KMS-11 (cell line): ENCODE results near the gene CFB.

Experiments used
- H2AFZ ChIP-seq: fragments of 200-600 bp; sonication (generic); 2 replicates; pipeline ENCODE4 v1.6.1; 2016; ENCODE audit warnings: antibody characterized with exemption, mixed run types, low read depth
- H3K27ac ChIP-seq: fragments of 200-600 bp; sonication (generic); 2 replicates; pipeline ENCODE4 v1.6.1; 2016; ENCODE audit warnings: mild to moderate bottlenecking, mixed run types
- H3K27me3 ChIP-seq: fragments of 200-600 bp; sonication (generic); 2 replicates; pipeline ENCODE4 v1.6.1; 2017; ENCODE audit warnings: mild to moderate bottlenecking, low read depth, mixed run types, moderate library complexity; ENCODE audit not compliant: insufficient read depth
- H3K36me3 ChIP-seq: fragments of 200-600 bp; sonication (generic); 2 replicates; pipeline ENCODE4 v1.6.1; 2017; ENCODE audit warnings: mild to moderate bottlenecking, mixed run types; ENCODE audit not compliant: insufficient read depth
- H3K4me1 ChIP-seq: fragments of 200-600 bp; sonication (generic); 2 replicates; pipeline ENCODE4 v1.6.1; 2016; ENCODE audit warnings: mild to moderate bottlenecking, low read depth, mixed run types; ENCODE audit not compliant: poor library complexity, severe bottlenecking
- H3K4me2 ChIP-seq: fragments of 200-600 bp; sonication (generic); 2 replicates; pipeline ENCODE4 v1.7.0; 2016; ENCODE audit warnings: mild to moderate bottlenecking, mixed run types
- H3K4me3 ChIP-seq: fragments of 200-600 bp; sonication (generic); IDR thresholded peaks from 2 replicates; pipeline ENCODE4 v1.6.1; 2017; ENCODE audit warnings: low read depth, low read length, mixed read lengths; ENCODE audit not compliant: insufficient read depth
- H3K79me2 ChIP-seq: fragments of 200-600 bp; sonication (generic); 2 replicates; pipeline ENCODE4 v1.6.1; 2016; ENCODE audit warnings: low read depth, mixed run types; ENCODE audit not compliant: insufficient read depth
- H3K9ac ChIP-seq: fragments of 200-600 bp; sonication (generic); 2 replicates; pipeline ENCODE4 v1.6.1; 2016; ENCODE audit warnings: mild to moderate bottlenecking, mixed run types
- H4K20me1 ChIP-seq: fragments of 200-600 bp; sonication (generic); 2 replicates; pipeline ENCODE4 v1.6.1; 2016; ENCODE audit warnings: mild to moderate bottlenecking, mixed run types; ENCODE audit not compliant: insufficient read depth
- TF ChIP-seq, protein P1 (sequence below): fragments of 200-600 bp; sonication (generic); conservative IDR thresholded peaks from 2 replicates; pipeline ENCODE4 v1.6.1; 2017; ENCODE audit warnings: low read depth, mild to moderate bottlenecking, antibody characterized with exemption, low read length, moderate library complexity, mixed read lengths

The CFB gene

DNA sequence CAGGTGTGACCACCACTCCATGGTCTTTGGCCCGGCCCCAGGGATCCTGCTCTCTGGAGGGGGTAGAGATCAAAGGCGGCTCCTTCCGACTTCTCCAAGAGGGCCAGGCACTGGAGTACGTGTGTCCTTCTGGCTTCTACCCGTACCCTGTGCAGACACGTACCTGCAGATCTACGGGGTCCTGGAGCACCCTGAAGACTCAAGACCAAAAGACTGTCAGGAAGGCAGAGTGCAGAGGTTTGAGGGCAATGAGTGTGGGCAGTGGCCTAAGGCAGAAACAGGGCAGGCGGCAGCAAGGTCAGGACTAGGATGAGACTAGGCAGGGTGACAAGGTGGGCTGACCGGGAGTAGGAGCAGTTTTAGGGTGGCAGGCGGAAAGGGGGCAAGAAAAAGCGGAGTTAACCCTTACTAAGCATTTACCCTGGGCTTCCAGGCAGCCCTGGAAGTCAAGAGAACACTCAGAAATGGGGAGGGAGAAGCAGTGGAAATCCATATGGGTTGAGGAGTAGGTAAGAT, 533 bp downstream of the CFB start:
- TF ChIP-seq, protein P1, sequence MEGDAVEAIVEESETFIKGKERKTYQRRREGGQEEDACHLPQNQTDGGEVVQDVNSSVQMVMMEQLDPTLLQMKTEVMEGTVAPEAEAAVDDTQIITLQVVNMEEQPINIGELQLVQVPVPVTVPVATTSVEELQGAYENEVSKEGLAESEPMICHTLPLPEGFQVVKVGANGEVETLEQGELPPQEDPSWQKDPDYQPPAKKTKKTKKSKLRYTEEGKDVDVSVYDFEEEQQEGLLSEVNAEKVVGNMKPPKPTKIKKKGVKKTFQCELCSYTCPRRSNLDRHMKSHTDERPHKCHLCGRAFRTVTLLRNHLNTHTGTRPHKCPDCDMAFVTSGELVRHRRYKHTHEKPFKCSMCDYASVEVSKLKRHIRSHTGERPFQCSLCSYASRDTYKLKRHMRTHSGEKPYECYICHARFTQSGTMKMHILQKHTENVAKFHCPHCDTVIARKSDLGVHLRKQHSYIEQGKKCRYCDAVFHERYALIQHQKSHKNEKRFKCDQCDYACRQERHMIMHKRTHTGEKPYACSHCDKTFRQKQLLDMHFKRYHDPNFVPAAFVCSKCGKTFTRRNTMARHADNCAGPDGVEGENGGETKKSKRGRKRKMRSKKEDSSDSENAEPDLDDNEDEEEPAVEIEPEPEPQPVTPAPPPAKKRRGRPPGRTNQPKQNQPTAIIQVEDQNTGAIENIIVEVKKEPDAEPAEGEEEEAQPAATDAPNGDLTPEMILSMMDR, result no peak
- peaks cover 23% of the 10 kb centered on the region for H3K27me3 ChIP-seq
- H2AFZ ChIP-seq, result no peak overlapping the region
- no peak overlapping the region for H3K9ac ChIP-seq
- H3K27ac ChIP-seq, result no peak overlapping the region
- no peaks in the 10 kb centered on the region for H3K4me1 ChIP-seq
- H3K79me2 ChIP-seq, result no peaks in the 10 kb centered on the region
- no peaks in the 10 kb centered on the region for H4K20me1 ChIP-seq
- H3K4me3 ChIP-seq, result no peak overlapping the region
- H3K4me2 ChIP-seq, result no peak overlapping the region
- no peaks in the 10 kb centered on the region for H3K36me3 ChIP-seq

DNA sequence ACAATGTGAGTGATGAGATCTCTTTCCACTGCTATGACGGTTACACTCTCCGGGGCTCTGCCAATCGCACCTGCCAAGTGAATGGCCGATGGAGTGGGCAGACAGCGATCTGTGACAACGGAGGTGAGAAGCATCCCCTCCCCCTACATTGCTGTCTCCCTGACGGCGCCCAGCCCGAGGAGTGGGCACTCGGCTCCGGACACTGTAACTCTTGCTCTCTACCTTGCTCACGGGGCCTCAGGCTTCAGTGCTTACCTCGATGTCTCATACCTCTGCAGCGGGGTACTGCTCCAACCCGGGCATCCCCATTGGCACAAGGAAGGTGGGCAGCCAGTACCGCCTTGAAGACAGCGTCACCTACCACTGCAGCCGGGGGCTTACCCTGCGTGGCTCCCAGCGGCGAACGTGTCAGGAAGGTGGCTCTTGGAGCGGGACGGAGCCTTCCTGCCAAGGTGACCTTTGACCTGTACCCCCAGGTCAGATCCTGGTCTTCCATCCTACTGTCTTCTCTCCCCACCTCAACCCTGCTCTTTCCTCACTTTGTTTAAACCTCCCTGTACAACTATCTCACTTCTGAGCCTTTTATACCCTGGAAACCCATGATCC, 1.3 kb downstream of the CFB start:
- Histone ChIP-seq H3K4me2 (no peak overlapping the region), H3K4me1 (no peaks in the 10 kb centered on the region), H3K9ac (no peak overlapping the region), H3K27ac (no peak overlapping the region), H3K36me3 (no peaks in the 10 kb centered on the region), H4K20me1 (no peaks in the 10 kb centered on the region), H2AFZ (no peak overlapping the region), H3K27me3 (peaks cover 22% of the 10 kb centered on the region), H3K4me3 (no peak overlapping the region), H3K79me2 (no peaks in the 10 kb centered on the region)
- TF ChIP-seq, protein P1, result no peak

DNA sequence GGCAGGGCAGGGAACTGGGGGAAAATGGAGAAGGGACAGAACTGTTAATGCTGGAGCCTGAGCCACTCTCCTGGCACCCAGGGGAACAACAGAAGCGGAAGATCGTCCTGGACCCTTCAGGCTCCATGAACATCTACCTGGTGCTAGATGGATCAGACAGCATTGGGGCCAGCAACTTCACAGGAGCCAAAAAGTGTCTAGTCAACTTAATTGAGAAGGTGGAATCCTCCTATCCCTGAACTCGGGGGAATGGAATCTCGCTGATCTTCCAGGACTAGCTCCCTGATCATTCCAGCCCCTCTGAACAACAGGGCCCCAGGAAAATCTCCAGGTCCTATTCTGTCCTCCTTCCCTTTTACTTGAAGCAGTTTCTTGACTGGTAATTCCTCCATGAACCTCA, 2.0 kb downstream of the CFB start:
- Histone ChIP-seq H2AFZ (no peak overlapping the region), H3K4me1 (no peaks in the 10 kb centered on the region), H3K9ac (no peak overlapping the region), H3K4me2 (no peak overlapping the region), H4K20me1 (no peaks in the 10 kb centered on the region), H3K27me3 (peaks cover 15% of the 10 kb centered on the region; the same call in 1 of the 2 replicates), H3K27ac (no peak overlapping the region), H3K36me3 (no peaks in the 10 kb centered on the region), H3K4me3 (no peak overlapping the region), H3K79me2 (no peaks in the 10 kb centered on the region)
- TF ChIP-seq, protein P1, result no peak

DNA sequence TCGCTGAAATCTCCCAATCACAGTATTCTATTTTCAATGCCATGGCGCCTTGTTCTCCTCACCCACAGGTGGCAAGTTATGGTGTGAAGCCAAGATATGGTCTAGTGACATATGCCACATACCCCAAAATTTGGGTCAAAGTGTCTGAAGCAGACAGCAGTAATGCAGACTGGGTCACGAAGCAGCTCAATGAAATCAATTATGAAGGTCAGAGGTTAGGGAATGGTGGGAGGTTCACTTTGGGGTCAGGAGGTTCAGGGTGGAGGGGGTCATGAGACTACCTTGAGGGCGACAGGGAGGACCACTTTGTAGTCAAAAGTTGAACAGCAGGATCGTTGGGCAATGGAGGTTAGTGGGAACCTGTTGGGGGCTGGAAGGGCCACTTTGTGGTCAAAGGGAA, 2.4 kb downstream of the CFB start:
- H3K4me3 ChIP-seq, result no peak overlapping the region
- no peaks in the 10 kb centered on the region for H4K20me1 ChIP-seq
- no peak overlapping the region for H2AFZ ChIP-seq
- TF ChIP-seq, protein P1, result no peak
- no peaks in the 10 kb centered on the region for H3K4me1 ChIP-seq
- H3K36me3 ChIP-seq, result no peaks in the 10 kb centered on the region
- no peak overlapping the region for H3K4me2 ChIP-seq
- H3K79me2 ChIP-seq, result no peaks in the 10 kb centered on the region
- H3K9ac ChIP-seq, result no peak overlapping the region
- H3K27me3 ChIP-seq, result peaks cover 15% of the 10 kb centered on the region; the same call in 1 of the 2 replicates
- H3K27ac ChIP-seq, result no peak overlapping the region
